ENCODE measurements around the gene PSIP1.

DNA sequence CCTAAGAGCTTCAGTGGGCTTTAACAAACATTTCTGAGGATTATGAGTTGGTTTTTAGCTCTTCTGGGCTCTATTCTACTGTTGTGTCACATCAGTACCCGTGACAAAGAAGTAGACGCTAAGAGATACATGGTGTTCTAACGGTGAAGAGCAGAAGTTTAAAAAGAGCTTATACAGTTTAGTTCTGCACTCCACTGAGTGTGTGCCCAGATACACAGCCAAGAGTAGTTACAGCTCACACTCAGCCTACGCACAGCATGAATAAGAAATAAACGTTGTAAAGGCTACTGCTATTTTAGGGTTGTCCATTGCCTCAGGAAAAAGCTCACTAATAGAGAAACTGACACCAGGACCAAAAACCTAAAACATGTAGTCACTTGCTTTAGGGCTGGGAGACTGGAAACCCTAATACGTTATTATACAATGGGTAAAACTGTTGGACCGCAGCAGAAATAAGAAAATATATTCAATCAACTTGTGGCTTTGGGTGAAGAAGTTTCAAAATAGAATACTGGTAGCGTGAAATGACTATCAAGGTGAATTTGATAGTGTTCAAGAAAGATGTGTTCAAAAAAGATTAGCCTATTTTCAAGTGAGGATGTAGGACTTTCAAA, 34.7 kb downstream of the PSIP1 start:
- TF ChIP-seq, protein P1, sequence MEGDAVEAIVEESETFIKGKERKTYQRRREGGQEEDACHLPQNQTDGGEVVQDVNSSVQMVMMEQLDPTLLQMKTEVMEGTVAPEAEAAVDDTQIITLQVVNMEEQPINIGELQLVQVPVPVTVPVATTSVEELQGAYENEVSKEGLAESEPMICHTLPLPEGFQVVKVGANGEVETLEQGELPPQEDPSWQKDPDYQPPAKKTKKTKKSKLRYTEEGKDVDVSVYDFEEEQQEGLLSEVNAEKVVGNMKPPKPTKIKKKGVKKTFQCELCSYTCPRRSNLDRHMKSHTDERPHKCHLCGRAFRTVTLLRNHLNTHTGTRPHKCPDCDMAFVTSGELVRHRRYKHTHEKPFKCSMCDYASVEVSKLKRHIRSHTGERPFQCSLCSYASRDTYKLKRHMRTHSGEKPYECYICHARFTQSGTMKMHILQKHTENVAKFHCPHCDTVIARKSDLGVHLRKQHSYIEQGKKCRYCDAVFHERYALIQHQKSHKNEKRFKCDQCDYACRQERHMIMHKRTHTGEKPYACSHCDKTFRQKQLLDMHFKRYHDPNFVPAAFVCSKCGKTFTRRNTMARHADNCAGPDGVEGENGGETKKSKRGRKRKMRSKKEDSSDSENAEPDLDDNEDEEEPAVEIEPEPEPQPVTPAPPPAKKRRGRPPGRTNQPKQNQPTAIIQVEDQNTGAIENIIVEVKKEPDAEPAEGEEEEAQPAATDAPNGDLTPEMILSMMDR (optimal IDR thresholded peaks at IDR 0.05 in 1 of 3, IDR thresholded peaks at IDR 0.05 in 1 of 3, conservative IDR thresholded peaks at IDR 0.05 in 1 of 3; ENCODE audit: extremely low read depth in 1 of 3, insufficient read depth in 2 of 3, low read length in 3 of 3): no peak
- no peak for TF ChIP-seq EZH2 (IDR thresholded peaks at IDR 0.05; ENCODE audit: low read length)
